Activated CD4-positive, alpha-beta memory T cell treated with anti-CD3 and anti-CD28 coated beads, Interleukin-2, amount 10 ng/mL, durations not matched to agents 7 days and 5 days (primary cell): Measurements from ENCODE around the gene CHD6. TPM values are rescaled to one million over a fixed set of nuclear protein-coding genes. Genes with fewer than 3 reads are reported as not detected.

Source experiments
- CTCF ChIA-PET: fragments of 350-600 bp; sonication (Branson Sonifier 250); formaldehyde crosslinking; loops from one replicate; lab custom pipeline; 2021; ENCODE audit warnings: antibody characterized with exemption, inconsistent platforms; lab: Charles Lee
- POLR2A ChIA-PET: fragments of 350-600 bp; sonication (Branson Sonifier 250); formaldehyde crosslinking; loops from one replicate; lab custom pipeline; 2021; ENCODE audit warnings: antibody characterized with exemption; lab: Charles Lee
- DNase-seq: peaks from one replicate; pipeline ENCODE4 v3.0.0-alpha.2; 2020
- H3K27ac Mint-ChIP-seq: one replicate; pipeline ENCODE4 v1.8.0; 2021; ENCODE audit warnings: mild to moderate bottlenecking, mixed read lengths
- H3K27me3 Mint-ChIP-seq: one replicate; pipeline ENCODE4 v1.8.0; 2021; ENCODE audit warnings: mixed read lengths
- H3K36me3 Mint-ChIP-seq: one replicate; pipeline ENCODE4 v1.8.0; 2021; ENCODE audit warnings: low read depth, mixed read lengths
- H3K4me1 Mint-ChIP-seq: one replicate; pipeline ENCODE4 v1.8.0; 2021; ENCODE audit warnings: mixed read lengths
- H3K4me3 Mint-ChIP-seq: one replicate; pipeline ENCODE4 v1.8.0; 2021; ENCODE audit warnings: mild to moderate bottlenecking, mixed read lengths
- H3K9me3 Mint-ChIP-seq: one replicate; pipeline ENCODE4 v1.8.0; 2021; ENCODE audit warnings: mixed read lengths
- total RNA-seq, 2 experiments: library from RNA; stranded (reverse); gene quantifications; one replicate each; pipeline ENCODE4 v1.2.3, GENCODE V29; 2021

The CHD6 gene
- total RNA-seq, 2 experiments from 2014 or later, result 28.0 to 30.3 TPM

GRCh38 chr20:41632896-41633295, 14.7 kb upstream of the CHD6 start:
- Mint-ChIP-seq H3K9me3 (no peaks in the 10 kb centered on the region), H3K27me3 (no peaks in the 10 kb centered on the region), H3K4me1 (no peaks in the 10 kb centered on the region), H3K36me3 (no peaks in the 10 kb centered on the region), H3K4me3 (no peak overlapping the region), H3K27ac (no peak overlapping the region)
- no peak for DNase-seq
- CTCF ChIA-PET, result no interaction called here
- POLR2A ChIA-PET, result no interaction called here

- Mint-ChIP-seq H3K36me3 (no peaks in the 10 kb centered on the region), H3K27me3 (no peaks in the 10 kb centered on the region), H3K4me3 (no peak overlapping the region), H3K27ac (no peak overlapping the region), H3K9me3 (no peaks in the 10 kb centered on the region), H3K4me1 (no peaks in the 10 kb centered on the region)
- ChIA-PET POLR2A (no interaction called here), CTCF (no interaction called here)
- no peak for DNase-seq
Measured at GRCh38 chr20:41631826-41632225, 13.6 kb upstream of the CHD6 start.

GRCh38 chr20:41630846-41631245, 12.7 kb upstream of the CHD6 start:
- H3K27ac Mint-ChIP-seq, result no peak overlapping the region

GRCh38 chr20:41627611-41628244, 9.6 kb upstream of the CHD6 start:
- ChIA-PET CTCF (no interaction called here), POLR2A (interaction anchor here (1.4 kb wide), 1 partner anchor 9 kb away, joined by 4 read pairs; the partner anchor contains the start of gene CHD6)
- no peaks in the 10 kb centered on the region for H3K27me3 Mint-ChIP-seq
- no peak overlapping the region for H3K27ac Mint-ChIP-seq
- H3K36me3 Mint-ChIP-seq, result no peaks in the 10 kb centered on the region
- no peaks in the 10 kb centered on the region for H3K4me1 Mint-ChIP-seq
- no peak for DNase-seq
- H3K9me3 Mint-ChIP-seq, result no peaks in the 10 kb centered on the region
- H3K4me3 Mint-ChIP-seq, result no peak overlapping the region

More at GRCh38 chr20:41630846-41631245, 12.7 kb upstream of the CHD6 start:
- H3K9me3 Mint-ChIP-seq, result no peaks in the 10 kb centered on the region
- H3K27me3 Mint-ChIP-seq, result no peaks in the 10 kb centered on the region
- POLR2A ChIA-PET, result interaction anchor here (1.3 kb wide), 1 partner anchor 13 kb away, joined by 3 read pairs; the partner anchor contains the start of gene CHD6
- no peaks in the 10 kb centered on the region for H3K36me3 Mint-ChIP-seq
- H3K4me1 Mint-ChIP-seq, result no peaks in the 10 kb centered on the region
- CTCF ChIA-PET, result no interaction called here
- no peak for DNase-seq
- H3K4me3 Mint-ChIP-seq, result no peak overlapping the region

- H3K36me3 Mint-ChIP-seq, result no peaks in the 10 kb centered on the region
- no peak overlapping the region for H3K27ac Mint-ChIP-seq
- no peak overlapping the region for H3K4me3 Mint-ChIP-seq
- ChIA-PET CTCF (no interaction called here), POLR2A (interaction anchor here (1.4 kb wide), 1 partner anchor 8 kb away, joined by 4 read pairs; the partner anchor contains the start of gene CHD6)
- DNase-seq, result no peak
- no peaks in the 10 kb centered on the region for H3K9me3 Mint-ChIP-seq
- H3K4me1 Mint-ChIP-seq, result no peaks in the 10 kb centered on the region
- no peaks in the 10 kb centered on the region for H3K27me3 Mint-ChIP-seq
Measured at GRCh38 chr20:41627001-41627495, 8.9 kb upstream of the CHD6 start.

GRCh38 chr20:41623625-41624375, 5.6 kb upstream of the CHD6 start:
- POLR2A ChIA-PET, result no interaction called here
- no peaks in the 10 kb centered on the region for H3K36me3 Mint-ChIP-seq
- DNase-seq, result no peak
- no peak overlapping the region for H3K27ac Mint-ChIP-seq
- no peak overlapping the region for H3K4me3 Mint-ChIP-seq
- H3K4me1 Mint-ChIP-seq, result peaks cover 2% of the 10 kb centered on the region
- peaks cover 6% of the 10 kb centered on the region for H3K27me3 Mint-ChIP-seq
- H3K9me3 Mint-ChIP-seq, result no peaks in the 10 kb centered on the region
- CTCF ChIA-PET, result no interaction called here

- no peaks in the 10 kb centered on the region for H3K9me3 Mint-ChIP-seq
- no peak overlapping the region for H3K27ac Mint-ChIP-seq
- H3K36me3 Mint-ChIP-seq, result no peaks in the 10 kb centered on the region
- H3K27me3 Mint-ChIP-seq, result peaks cover 6% of the 10 kb centered on the region
- DNase-seq, result no peak
- POLR2A ChIA-PET, result no interaction called here
- CTCF ChIA-PET, result no interaction called here
- no peak overlapping the region for H3K4me3 Mint-ChIP-seq
- peaks cover 2% of the 10 kb centered on the region for H3K4me1 Mint-ChIP-seq
Measured at GRCh38 chr20:41622584-41622983, 4.4 kb upstream of the CHD6 start.

GRCh38 chr20:41621971-41622370, 3.8 kb upstream of the CHD6 start:
- Mint-ChIP-seq H3K36me3 (no peaks in the 10 kb centered on the region), H3K27ac (no peak overlapping the region), H3K4me3 (no peak overlapping the region), H3K4me1 (peaks cover 7% of the 10 kb centered on the region), H3K9me3 (no peaks in the 10 kb centered on the region), H3K27me3 (peaks cover 6% of the 10 kb centered on the region)
- ChIA-PET CTCF (no interaction called here), POLR2A (no interaction called here)
- DNase-seq, result no peak

GRCh38 chr20:41621421-41621820, 3.2 kb upstream of the CHD6 start:
- H3K9me3 Mint-ChIP-seq, result no peaks in the 10 kb centered on the region
- peaks cover 6% of the 10 kb centered on the region for H3K27me3 Mint-ChIP-seq
- H3K36me3 Mint-ChIP-seq, result no peaks in the 10 kb centered on the region
- H3K4me3 Mint-ChIP-seq, result no peak overlapping the region
- no peak overlapping the region for H3K27ac Mint-ChIP-seq
- no peak for DNase-seq
- CTCF ChIA-PET, result no interaction called here
- peaks cover 12% of the 10 kb centered on the region for H3K4me1 Mint-ChIP-seq
- POLR2A ChIA-PET, result no interaction called here

GRCh38 chr20:41619360-41620100, 1.4 kb upstream of the CHD6 start:
- CTCF ChIA-PET, result no interaction called here
- peak overlapping the region; percentile 67 for H3K4me3 Mint-ChIP-seq
- H3K9me3 Mint-ChIP-seq, result no peaks in the 10 kb centered on the region
- H3K27me3 Mint-ChIP-seq, result peaks cover 6% of the 10 kb centered on the region
- no peak for DNase-seq
- H3K27ac Mint-ChIP-seq, result no peak overlapping the region
- POLR2A ChIA-PET, result interaction anchor here (1.1 kb wide), 1 partner anchor 73 kb away, joined by 7 read pairs; no protein-coding TSS in a partner anchor
- peaks cover 31% of the 10 kb centered on the region for H3K4me1 Mint-ChIP-seq
- no peaks in the 10 kb centered on the region for H3K36me3 Mint-ChIP-seq

GRCh38 chr20:41618807-41619311, 682 bp upstream of the CHD6 start:
- Mint-ChIP-seq H3K36me3 (no peaks in the 10 kb centered on the region), H3K9me3 (no peaks in the 10 kb centered on the region), H3K4me1 (peaks cover 33% of the 10 kb centered on the region), H3K4me3 (peak overlapping the region; percentile 67), H3K27me3 (peaks cover 6% of the 10 kb centered on the region), H3K27ac (no peak overlapping the region)
- POLR2A ChIA-PET, result interaction anchor here (0.7 to 2.2 kb wide), 6 partner anchors 9 to 289 kb away, joined by 3 to 21 read pairs (median 4); no protein-coding TSS in a partner anchor
- no peak for DNase-seq
- CTCF ChIA-PET, result interaction anchor here (0.6 to 1.2 kb wide), 3 partner anchors 9 to 125 kb away, joined by 3 to 5 read pairs (median 3); no protein-coding TSS in a partner anchor

- H3K27ac Mint-ChIP-seq, result peak overlapping the region; percentile 76
- CTCF ChIA-PET, result interaction anchor here (1.2 kb wide), 1 partner anchor 76 kb away, joined by 5 read pairs; no protein-coding TSS in a partner anchor
- peak; percentile 44 for DNase-seq
- no peaks in the 10 kb centered on the region for H3K9me3 Mint-ChIP-seq
- peaks cover 6% of the 10 kb centered on the region for H3K27me3 Mint-ChIP-seq
- peak overlapping the region; percentile 85 for H3K4me3 Mint-ChIP-seq
- POLR2A ChIA-PET, result interaction anchor here (1.0 to 2.2 kb wide), 2 partner anchors 9 to 76 kb away, joined by 3 to 21 read pairs; no protein-coding TSS in a partner anchor
- H3K36me3 Mint-ChIP-seq, result no peaks in the 10 kb centered on the region
- H3K4me1 Mint-ChIP-seq, result peaks cover 33% of the 10 kb centered on the region
Measured at GRCh38 chr20:41617059-41617901, 897 bp downstream of the CHD6 start.
